HPDE6-E6E7 (cell line): ENCODE measurements around the gene KIAA1755.
A peak's percentile ranks its signal among the peaks of the same experiment; 100 is the strongest.

ENCODE experiments used
- DNase-seq: peaks from one replicate; pipeline ENCODE4 v3.0.0; 2011; ENCODE audit warnings: missing footprints; ENCODE audit errors: extremely low spot score

Gene KIAA1755

GRCh38 chr20:38241201-38241600 lies 19.3 kb downstream of the KIAA1755 start:
- no peak for DNase-seq

- DNase-seq = no peak
These were observed 21.1 kb downstream of the KIAA1755 start for GRCh38 chr20:38239441-38239840.

- DNase-seq = no peak
These were observed 21.7 kb downstream of the KIAA1755 start for GRCh38 chr20:38238829-38239228.

GRCh38 chr20:38237381-38237780 lies 23.2 kb downstream of the KIAA1755 start:
- no peak for DNase-seq

- no peak for DNase-seq
These were observed 28.9 kb downstream of the KIAA1755 start for GRCh38 chr20:38231531-38232121.

- no peak for DNase-seq
These were observed 29.5 kb downstream of the KIAA1755 start for GRCh38 chr20:38230957-38231526.

GRCh38 chr20:38230253-38230551 lies 30.3 kb downstream of the KIAA1755 start:
- DNase-seq = no peak

- peak; percentile 72 for DNase-seq
These were observed 30.9 kb downstream of the KIAA1755 start for GRCh38 chr20:38229376-38230252.

- no peak for DNase-seq
These were observed 32.1 kb downstream of the KIAA1755 start for GRCh38 chr20:38228436-38228835.

- no peak for DNase-seq
These were observed 32.8 kb downstream of the KIAA1755 start for GRCh38 chr20:38227420-38228360.

GRCh38 chr20:38226553-38226952 lies 34.0 kb downstream of the KIAA1755 start:
- no peak for DNase-seq

GRCh38 chr20:38225900-38226263 lies 34.7 kb downstream of the KIAA1755 start:
- no peak for DNase-seq

- DNase-seq = no peak
These were observed 35.2 kb downstream of the KIAA1755 start for GRCh38 chr20:38225240-38225899.

- DNase-seq = no peak
These were observed 36.0 kb downstream of the KIAA1755 start for GRCh38 chr20:38224531-38224930.

GRCh38 chr20:38223743-38224100 lies 36.8 kb downstream of the KIAA1755 start:
- no peak for DNase-seq

GRCh38 chr20:38222923-38223742 lies 37.4 kb downstream of the KIAA1755 start:
- no peak for DNase-seq

GRCh38 chr20:38222231-38222922 lies 38.2 kb downstream of the KIAA1755 start:
- DNase-seq = peak; percentile 84

- DNase-seq = peak; percentile 97
These were observed 39.4 kb downstream of the KIAA1755 start for GRCh38 chr20:38221119-38221589.

GRCh38 chr20:38220587-38221118 lies 39.9 kb downstream of the KIAA1755 start:
- DNase-seq = no peak
